OCI-LY7 (cell line): ENCODE measurements around the gene AMIGO1. TPM values are rescaled to one million over a fixed set of nuclear protein-coding genes. Genes with fewer than 3 reads are reported as not detected.

Source experiments
- BruUV-seq: library from RNA; stranded (reverse); fragments of 400-500 nt; replicated peaks from 2 replicates; lab custom pipeline; 2021; lab: Mats Ljungman, UMichigan
- CTCF ChIA-PET: fragments of 300-600 bp; sonication (Branson Sonifier 250); formaldehyde crosslinking; loops from one replicate; lab custom pipeline; 2022; ENCODE audit warnings: antibody characterized with exemption; ENCODE audit not compliant: unreplicated experiment; lab: Charles Lee
- POLR2A ChIA-PET: fragments of 300-600 bp; sonication (Branson Sonifier 250); formaldehyde crosslinking; loops from one replicate; lab custom pipeline; 2022; ENCODE audit warnings: antibody characterized with exemption; lab: Charles Lee
- DNase-seq: peaks from one replicate; pipeline ENCODE4 v3.0.0-alpha.2; 2015; ENCODE audit warnings: low spot score
- H2AFZ ChIP-seq: fragments of 200-600 bp; sonication (generic), shearing (Covaris generic); 2 replicates; pipeline ENCODE4 v1.6.1; 2014; ENCODE audit warnings: mild to moderate bottlenecking, antibody characterized with exemption, low read length, moderate library complexity
- H3K27ac ChIP-seq: fragments of 200-600 bp; sonication (generic); 2 replicates; pipeline ENCODE4 v1.5.1; 2014; ENCODE audit warnings: mixed run types, low read depth, mild to moderate bottlenecking, moderate library complexity, low read length, inconsistent platforms; ENCODE audit not compliant: poor library complexity, severe bottlenecking
- H3K36me3 ChIP-seq: fragments of 200-600 bp; sonication (generic); 2 replicates; pipeline ENCODE4 v1.6.1; 2014; ENCODE audit warnings: mild to moderate bottlenecking, antibody characterized with exemption, low read length, moderate library complexity, mixed read lengths; ENCODE audit not compliant: insufficient read depth
- H3K4me1 ChIP-seq: fragments of 200-600 bp; sonication (generic); 2 replicates; pipeline ENCODE4 v1.5.1; 2014; ENCODE audit warnings: mild to moderate bottlenecking, low read length; ENCODE audit not compliant: insufficient read depth, poor library complexity, severe bottlenecking
- H3K4me2 ChIP-seq: fragments of 200-600 bp; sonication (generic); 2 replicates; pipeline ENCODE4 v1.6.1; 2014; ENCODE audit warnings: mild to moderate bottlenecking, low read length
- H3K4me3 ChIP-seq: fragments of 200-600 bp; sonication (generic); 2 replicates; pipeline ENCODE4 v1.5.1; 2014; ENCODE audit warnings: mild to moderate bottlenecking, low read depth, low read length; ENCODE audit not compliant: poor library complexity, severe bottlenecking
- H3K79me2 ChIP-seq: fragments of 200-600 bp; sonication (generic); 2 replicates; pipeline ENCODE4 v1.6.1; 2016; ENCODE audit warnings: low read depth, mild to moderate bottlenecking, low read length, moderate library complexity, mixed read lengths; ENCODE audit not compliant: insufficient read depth
- H3K9me2 ChIP-seq: fragments of 200-600 bp; sonication (generic); 2 replicates; pipeline ENCODE4 v1.6.1; 2016; ENCODE audit warnings: mild to moderate bottlenecking, low read length, mixed read lengths; ENCODE audit not compliant: insufficient read depth
- H3K9me3 ChIP-seq: fragments of 200-600 bp; sonication (generic); 2 replicates; pipeline ENCODE4 v1.6.1; 2014; ENCODE audit warnings: mild to moderate bottlenecking, mixed run types, low read length, mixed read lengths
- H4K20me1 ChIP-seq: fragments of 200-600 bp; sonication (generic); 2 replicates; pipeline ENCODE4 v1.6.1; 2014; ENCODE audit warnings: mild to moderate bottlenecking, antibody characterized with exemption, low read length, moderate library complexity, mixed read lengths; ENCODE audit not compliant: insufficient read depth
- EZH2phosphoT487 ChIP-seq: fragments of 200-600 bp; sonication (generic); IDR thresholded peaks from 2 replicates; pipeline ENCODE4 v1.6.1; 2018; ENCODE audit warnings: low read depth, borderline replicate concordance, mild to moderate bottlenecking, mixed run types, antibody characterized with exemption, low read length, moderate library complexity, mixed read lengths
- intact Hi-C: fragments of 100-400 bp; cut with micrococcal nuclease; formaldehyde crosslinking; loops from one replicate; pipeline ENCODE4 v1.10.0; 2022; ENCODE audit not compliant: unreplicated experiment
- total RNA-seq, 2 experiments: library from RNA; depleted of rRNA in 1 of 2; stranded (reverse); fragments of >200 nt in 1 of 2; shearing (Covaris generic) in 1 of 2; gene quantifications; 2 replicates each; pipeline ENCODE4 v1.2.3, GENCODE V29; 2014 to 2022
- TF ChIP-seq, protein P1 (sequence below): fragments of 200-600 bp; sonication (generic); conservative IDR thresholded peaks from 2 replicates; pipeline ENCODE4 v1.5.1; 2014; ENCODE audit warnings: mild to moderate bottlenecking, antibody characterized with exemption, low read length, moderate library complexity, mixed read lengths

The AMIGO1 gene
- total RNA-seq, 2 experiments from 2014 or later = 0.15 to 0.16 TPM

DNA sequence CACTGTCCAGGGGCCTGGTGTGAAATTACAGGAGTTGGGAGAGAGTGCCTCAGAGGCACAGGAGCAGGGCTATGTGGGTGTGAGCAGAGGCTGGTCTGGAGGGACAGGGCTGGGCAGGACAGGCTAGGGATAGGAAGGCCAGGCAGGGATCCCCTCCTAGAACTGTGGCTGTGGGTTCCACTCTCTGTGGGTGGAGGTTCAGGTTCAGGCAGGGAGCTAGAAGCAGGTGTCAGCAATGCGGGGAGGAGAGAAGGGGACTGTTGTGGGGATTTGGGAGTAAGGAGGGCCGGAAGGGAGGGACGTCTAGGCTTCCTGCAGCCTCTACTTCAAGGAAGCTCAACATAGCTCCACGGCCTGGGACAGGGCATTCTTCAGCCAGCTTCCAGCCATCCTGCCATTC lies 21.9 kb upstream of the AMIGO1 start:
- TF ChIP-seq EZH2phosphoT487 = no peak
- TF ChIP-seq, protein P1, sequence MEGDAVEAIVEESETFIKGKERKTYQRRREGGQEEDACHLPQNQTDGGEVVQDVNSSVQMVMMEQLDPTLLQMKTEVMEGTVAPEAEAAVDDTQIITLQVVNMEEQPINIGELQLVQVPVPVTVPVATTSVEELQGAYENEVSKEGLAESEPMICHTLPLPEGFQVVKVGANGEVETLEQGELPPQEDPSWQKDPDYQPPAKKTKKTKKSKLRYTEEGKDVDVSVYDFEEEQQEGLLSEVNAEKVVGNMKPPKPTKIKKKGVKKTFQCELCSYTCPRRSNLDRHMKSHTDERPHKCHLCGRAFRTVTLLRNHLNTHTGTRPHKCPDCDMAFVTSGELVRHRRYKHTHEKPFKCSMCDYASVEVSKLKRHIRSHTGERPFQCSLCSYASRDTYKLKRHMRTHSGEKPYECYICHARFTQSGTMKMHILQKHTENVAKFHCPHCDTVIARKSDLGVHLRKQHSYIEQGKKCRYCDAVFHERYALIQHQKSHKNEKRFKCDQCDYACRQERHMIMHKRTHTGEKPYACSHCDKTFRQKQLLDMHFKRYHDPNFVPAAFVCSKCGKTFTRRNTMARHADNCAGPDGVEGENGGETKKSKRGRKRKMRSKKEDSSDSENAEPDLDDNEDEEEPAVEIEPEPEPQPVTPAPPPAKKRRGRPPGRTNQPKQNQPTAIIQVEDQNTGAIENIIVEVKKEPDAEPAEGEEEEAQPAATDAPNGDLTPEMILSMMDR = no peak
- H3K9me2 ChIP-seq = no peaks in the 10 kb centered on the region
- no peaks in the 10 kb centered on the region for H3K36me3 ChIP-seq
- no peak overlapping the region for H3K4me2 ChIP-seq
- no peaks in the 10 kb centered on the region for H4K20me1 ChIP-seq
- intact Hi-C loops = no loop called here
- CTCF ChIA-PET = interaction anchor here (2.0 to 2.2 kb wide), 2 partner anchors 15 to 38 kb away, joined by 9 to 35 read pairs; partner anchors contain the start of gene CYB561D1
- no TSS peak for BruUV-seq
- no peaks in the 10 kb centered on the region for H3K9me3 ChIP-seq
- no peak overlapping the region for H3K27ac ChIP-seq
- no peak for DNase-seq
- peaks cover 6% of the 10 kb centered on the region for H3K4me1 ChIP-seq
- POLR2A ChIA-PET = interaction anchor here (0.6 to 1.2 kb wide), 7 partner anchors 8 to 105 kb away, joined by 3 to 5 read pairs (median 4); partner anchors contain the start of gene PSMA5
- H2AFZ ChIP-seq = 0 out of 2 replicates have a peak overlapping the region, but pooled peaks have one; percentile 100
- H3K79me2 ChIP-seq = no peaks in the 10 kb centered on the region
- H3K4me3 ChIP-seq = no peak overlapping the region

DNA sequence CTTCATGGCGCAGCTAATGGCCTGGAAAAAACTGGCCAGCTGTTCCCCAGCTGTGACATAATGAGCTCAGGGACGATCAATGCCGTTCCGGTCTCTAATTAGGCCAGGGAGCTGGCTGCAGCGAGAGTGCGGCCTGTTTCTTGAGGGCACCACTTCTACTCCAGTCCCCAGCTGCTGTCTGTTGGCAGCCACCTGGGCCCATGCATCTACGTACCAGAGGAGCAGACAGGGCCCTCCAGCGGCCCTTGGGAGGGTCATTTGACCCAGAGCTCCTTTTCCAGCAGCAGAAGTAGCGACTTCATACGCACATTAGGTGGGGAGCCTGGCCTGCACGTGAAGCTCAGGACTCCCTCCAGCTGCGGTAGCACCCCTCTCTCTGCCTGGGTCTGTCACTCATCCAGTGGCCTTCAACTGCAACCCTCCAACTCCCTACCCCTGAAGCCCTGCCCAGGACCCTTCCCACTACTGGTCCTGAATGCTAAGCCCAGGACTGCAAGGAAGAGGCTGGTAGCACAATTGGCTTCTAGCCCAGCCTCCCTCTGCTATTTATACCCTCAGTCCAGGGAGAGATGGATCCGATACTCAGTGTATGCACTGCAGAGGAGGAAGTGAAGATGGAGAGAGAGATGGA lies 21.0 kb upstream of the AMIGO1 start:
- no peak overlapping the region for H2AFZ ChIP-seq
- H3K27ac ChIP-seq = no peak overlapping the region
- H3K9me3 ChIP-seq = no peaks in the 10 kb centered on the region
- no peaks in the 10 kb centered on the region for H3K9me2 ChIP-seq
- CTCF ChIA-PET = interaction anchor here (1.0 to 1.2 kb wide), 3 partner anchors 17 to 40 kb away, joined by 3 to 5 read pairs (median 4); partner anchors contain the start of gene AMIGO1
- H3K4me1 ChIP-seq = peaks cover 6% of the 10 kb centered on the region
- no peaks in the 10 kb centered on the region for H3K36me3 ChIP-seq
- H3K79me2 ChIP-seq = no peaks in the 10 kb centered on the region
- intact Hi-C loops = no loop called here
- no peak overlapping the region for H3K4me2 ChIP-seq
- no TSS peak for BruUV-seq
- TF ChIP-seq, protein P1 = no peak
- no peak for TF ChIP-seq EZH2phosphoT487
- H4K20me1 ChIP-seq = no peaks in the 10 kb centered on the region
- DNase-seq = no peak
- POLR2A ChIA-PET = interaction anchor here (0.9 to 1.6 kb wide), 5 partner anchors 10 to 248 kb away, joined by 3 to 6 read pairs (median 4); partner anchors contain the start of genes GNAI3 and PSRC1
- H3K4me3 ChIP-seq = no peak overlapping the region
